DND-41 (cell line): ENCODE results near the gene ZFAND5.
A peak's percentile ranks its signal among the peaks of the same experiment; 100 is the strongest.

Source experiments
- EZH2 ChIP-seq: IDR thresholded peaks from 3 replicates; pipeline ENCODE4 v1.6.1; 2012; ENCODE audit warnings: borderline replicate concordance, low read depth, mild to moderate bottlenecking, moderate library complexity, low read length, inconsistent platforms; ENCODE audit not compliant: severe bottlenecking
- TF ChIP-seq, protein P1 (sequence below): IDR thresholded peaks from 2 replicates; pipeline ENCODE4 v1.5.1; 2012; ENCODE audit warnings: borderline replicate concordance, low read length, moderate library complexity, mild to moderate bottlenecking; ENCODE audit not compliant: poor library complexity, severe bottlenecking; ENCODE audit errors: extremely low read depth

- TF ChIP-seq, protein P1, sequence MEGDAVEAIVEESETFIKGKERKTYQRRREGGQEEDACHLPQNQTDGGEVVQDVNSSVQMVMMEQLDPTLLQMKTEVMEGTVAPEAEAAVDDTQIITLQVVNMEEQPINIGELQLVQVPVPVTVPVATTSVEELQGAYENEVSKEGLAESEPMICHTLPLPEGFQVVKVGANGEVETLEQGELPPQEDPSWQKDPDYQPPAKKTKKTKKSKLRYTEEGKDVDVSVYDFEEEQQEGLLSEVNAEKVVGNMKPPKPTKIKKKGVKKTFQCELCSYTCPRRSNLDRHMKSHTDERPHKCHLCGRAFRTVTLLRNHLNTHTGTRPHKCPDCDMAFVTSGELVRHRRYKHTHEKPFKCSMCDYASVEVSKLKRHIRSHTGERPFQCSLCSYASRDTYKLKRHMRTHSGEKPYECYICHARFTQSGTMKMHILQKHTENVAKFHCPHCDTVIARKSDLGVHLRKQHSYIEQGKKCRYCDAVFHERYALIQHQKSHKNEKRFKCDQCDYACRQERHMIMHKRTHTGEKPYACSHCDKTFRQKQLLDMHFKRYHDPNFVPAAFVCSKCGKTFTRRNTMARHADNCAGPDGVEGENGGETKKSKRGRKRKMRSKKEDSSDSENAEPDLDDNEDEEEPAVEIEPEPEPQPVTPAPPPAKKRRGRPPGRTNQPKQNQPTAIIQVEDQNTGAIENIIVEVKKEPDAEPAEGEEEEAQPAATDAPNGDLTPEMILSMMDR = peak; percentile 7
- TF ChIP-seq EZH2 = no peak
These were observed at the start of gene ZFAND5 for GRCh38 chr9:72364679-72365524.
